ENCODE measurements around the gene NFIC.
"Not testable (repeated sequence)": the region's sequence is repeated elsewhere in the genome, so short reads cannot be mapped to it uniquely, and the experiment has no call there.

NFIC gene

DNA sequence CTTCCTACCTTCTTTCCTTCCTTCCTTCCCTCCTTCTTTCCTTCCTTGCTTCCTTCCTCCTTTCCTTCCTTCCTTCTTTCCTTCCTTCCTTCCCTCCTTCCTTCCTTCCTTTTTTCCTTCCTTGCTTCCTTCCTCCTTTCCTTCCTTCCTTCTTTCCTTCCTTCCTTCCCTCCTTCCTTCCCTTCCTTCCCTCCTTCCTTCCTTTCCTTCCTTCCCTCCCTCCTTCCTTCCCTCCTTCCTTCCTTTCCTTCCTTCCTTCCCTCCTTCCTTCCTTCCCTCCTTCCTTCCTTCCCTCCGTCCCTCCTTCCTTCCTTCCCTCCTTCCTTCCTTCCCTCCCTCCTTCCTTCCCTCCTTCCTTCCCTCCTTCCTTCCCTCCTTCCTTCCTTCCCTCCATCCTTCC is 34.2 kb upstream of the NFIC start:
- H3K27me3 Mint-ChIP-seq, DNase-seq, H3K9me3 Mint-ChIP-seq: not testable (repeated sequence)

DNA sequence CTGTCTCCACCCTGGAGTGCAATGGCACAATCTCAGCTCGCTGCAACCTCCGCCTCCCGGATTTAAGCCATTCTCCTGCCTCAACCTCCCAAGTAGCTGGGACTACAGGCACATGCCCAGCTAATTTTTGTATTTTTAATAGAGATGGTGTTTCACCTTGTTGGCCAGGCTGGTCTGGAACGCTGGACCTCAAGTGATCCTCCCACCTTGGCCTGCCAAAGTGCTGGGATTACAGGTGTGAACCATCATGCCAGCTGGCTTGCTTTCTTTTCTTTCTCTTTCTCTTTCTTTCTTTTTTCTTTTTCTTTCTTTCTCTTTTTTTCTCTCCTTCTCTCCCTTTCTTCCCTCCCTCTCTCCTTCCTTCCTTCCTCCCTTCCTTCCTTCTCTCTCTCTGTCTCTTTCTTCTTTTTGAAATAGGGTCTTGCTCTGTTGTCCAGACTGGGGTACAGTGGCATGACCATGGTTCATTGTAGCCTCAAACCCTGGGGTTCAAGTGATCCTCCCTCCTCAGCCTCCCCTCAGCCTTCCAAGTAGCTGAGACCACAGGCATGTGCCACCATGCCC is 33.3 kb upstream of the NFIC start:
- H3K36me3 Mint-ChIP-seq (ENCODE audit: insufficient read depth): peaks cover 3% of the 10 kb centered on the region
- H3K9me3 Mint-ChIP-seq: no peaks in the 10 kb centered on the region
- H3K4me3 Mint-ChIP-seq: no peak overlapping the region
- peak overlapping the region; percentile 83 to 94 for H3K27ac Mint-ChIP-seq
- peaks cover 0 to 6% of the 10 kb centered on the region in 2 donors for H3K27me3 Mint-ChIP-seq
- ATAC-seq (replicated peaks): no peak
- DNase-seq: no peak
- H3K4me1 Mint-ChIP-seq (ENCODE audit: low read depth in 2 of 2): peaks cover 1 to 9% of the 10 kb centered on the region in 2 donors

More for the DNA sequence above, 34.2 kb upstream of the NFIC start:
- not testable (repeated sequence) for ATAC-seq (replicated peaks); H3K27ac Mint-ChIP-seq; H3K4me1 Mint-ChIP-seq (ENCODE audit: low read depth in 2 of 2); H3K4me3 Mint-ChIP-seq; H3K36me3 Mint-ChIP-seq (ENCODE audit: insufficient read depth)

DNA sequence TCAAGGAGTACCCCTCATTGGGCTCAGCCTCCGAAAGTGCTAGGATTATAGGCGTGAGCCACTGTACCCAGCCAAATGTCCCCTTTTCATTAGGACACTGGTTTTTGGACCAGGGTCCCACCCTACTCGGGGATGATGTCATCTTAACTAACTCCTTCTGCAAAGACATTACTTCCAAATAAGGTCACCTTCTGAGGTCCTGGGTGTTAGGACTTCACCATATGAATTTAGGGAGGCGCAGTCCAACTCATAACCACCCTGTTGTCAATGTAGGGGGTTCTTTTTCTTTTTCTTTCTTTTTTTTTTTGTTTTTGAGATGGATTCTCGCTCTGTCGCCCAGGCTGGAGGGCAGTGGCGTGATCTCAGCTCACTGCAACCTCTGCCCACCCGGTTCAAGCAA is 32.7 kb upstream of the NFIC start:
- ATAC-seq (replicated peaks): no peak
- peak overlapping the region; percentile 83 to 94 for H3K27ac Mint-ChIP-seq
- H3K4me3 Mint-ChIP-seq: no peak overlapping the region

DNA sequence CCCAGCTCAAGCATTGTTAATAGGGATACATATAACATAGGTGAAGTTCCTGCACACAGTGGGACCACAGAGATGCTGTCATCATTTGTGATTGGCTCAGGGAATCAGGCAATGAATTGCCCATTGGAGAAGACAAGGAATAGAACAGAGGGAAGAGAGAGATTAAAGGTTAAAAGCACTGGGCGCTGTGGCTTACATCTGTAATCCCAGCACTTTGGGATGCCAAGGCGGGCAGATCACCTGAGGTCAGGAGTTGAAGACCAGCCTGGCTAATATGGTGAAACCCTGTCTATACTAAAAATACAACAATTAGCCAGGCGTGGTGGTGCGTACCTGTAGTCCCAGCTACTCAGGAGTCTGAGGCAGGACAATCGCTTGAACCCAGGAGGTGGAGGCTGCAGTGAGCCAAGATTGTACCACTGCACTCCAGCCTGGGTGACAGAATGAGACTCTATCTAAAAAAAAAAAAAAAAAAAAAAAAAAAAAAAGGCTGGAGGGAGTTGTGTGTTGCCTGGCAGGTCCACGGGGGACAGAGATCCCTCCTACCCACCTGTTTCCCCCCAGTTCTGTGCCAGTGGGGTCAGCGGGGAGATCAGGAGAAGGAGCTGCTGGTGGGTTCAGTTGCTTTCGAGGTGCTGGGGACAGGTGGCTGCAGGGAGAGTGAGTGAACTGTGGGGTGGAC is 31.5 kb upstream of the NFIC start:
- not testable (repeated sequence) for DNase-seq; H3K9me3 Mint-ChIP-seq; H3K36me3 Mint-ChIP-seq (ENCODE audit: insufficient read depth); H3K27me3 Mint-ChIP-seq; ATAC-seq (replicated peaks); H3K4me3 Mint-ChIP-seq
- peaks cover 6 to 14% of the 10 kb centered on the region in 2 donors for H3K4me1 Mint-ChIP-seq (ENCODE audit: low read depth in 2 of 2)
- peak overlapping the region in 1 of 2 donors; percentile 71 for H3K27ac Mint-ChIP-seq

More for the DNA sequence above, 32.7 kb upstream of the NFIC start:
- Mint-ChIP-seq H3K27me3 (peaks cover 0 to 6% of the 10 kb centered on the region in 2 donors), H3K4me1 (ENCODE audit: low read depth in 2 of 2) (peaks cover 3 to 11% of the 10 kb centered on the region in 2 donors), H3K9me3 (no peaks in the 10 kb centered on the region), H3K36me3 (ENCODE audit: insufficient read depth) (peaks cover 6% of the 10 kb centered on the region)
- DNase-seq: no peak

DNA sequence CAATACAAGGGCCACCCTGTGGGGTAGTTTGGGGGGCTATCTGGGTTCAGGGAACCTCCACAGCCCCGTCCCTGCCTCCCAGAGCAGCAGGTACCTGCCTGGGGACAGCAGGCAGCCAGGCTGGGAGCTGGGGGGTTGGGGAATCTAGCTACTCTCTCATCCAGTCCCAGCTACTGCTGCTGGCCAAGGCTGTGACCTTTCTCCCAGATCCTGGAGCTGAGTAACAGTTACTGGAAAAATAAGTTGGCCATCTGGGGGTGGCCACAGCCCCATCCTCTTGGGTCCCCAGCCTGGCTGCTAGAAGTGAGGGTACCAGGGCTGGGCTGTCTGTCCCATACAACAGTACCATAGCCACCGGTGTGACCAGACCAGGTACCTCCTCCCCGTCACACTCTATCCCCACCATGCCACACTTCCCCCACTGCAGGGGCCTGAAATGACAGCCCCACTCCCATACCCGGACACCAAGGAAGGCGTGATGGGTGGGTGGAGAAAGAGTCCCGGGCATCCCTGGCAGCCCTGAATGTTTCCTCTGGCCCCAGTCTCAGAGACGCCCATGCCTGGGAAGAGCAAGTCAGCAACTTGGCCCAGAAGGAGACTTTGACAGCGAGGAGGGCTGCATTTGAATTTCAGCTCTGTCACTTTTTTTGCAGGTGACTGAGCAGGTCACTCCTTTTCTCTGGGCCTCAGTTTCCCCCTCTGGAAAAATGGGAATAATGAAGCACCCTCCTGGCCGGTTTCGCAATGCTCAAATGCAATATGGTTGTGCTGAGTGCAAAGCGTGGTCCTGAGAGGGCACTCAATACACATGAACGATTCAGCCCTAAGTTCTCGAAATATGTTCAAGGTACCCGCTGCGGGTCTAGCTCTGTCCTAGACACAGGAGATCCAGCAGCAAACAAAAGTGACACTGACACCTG is 30.7 kb upstream of the NFIC start:
- Mint-ChIP-seq H3K27me3 (peaks cover 0 to 6% of the 10 kb centered on the region in 2 donors), H3K36me3 (ENCODE audit: insufficient read depth) (peaks cover 7% of the 10 kb centered on the region), H3K4me1 (ENCODE audit: low read depth in 2 of 2) (peaks cover 6 to 14% of the 10 kb centered on the region in 2 donors), H3K4me3 (no peak overlapping the region), H3K27ac (no peak overlapping the region), H3K9me3 (no peaks in the 10 kb centered on the region)
- ATAC-seq (replicated peaks) (no peak), DNase-seq (no peak)

DNA sequence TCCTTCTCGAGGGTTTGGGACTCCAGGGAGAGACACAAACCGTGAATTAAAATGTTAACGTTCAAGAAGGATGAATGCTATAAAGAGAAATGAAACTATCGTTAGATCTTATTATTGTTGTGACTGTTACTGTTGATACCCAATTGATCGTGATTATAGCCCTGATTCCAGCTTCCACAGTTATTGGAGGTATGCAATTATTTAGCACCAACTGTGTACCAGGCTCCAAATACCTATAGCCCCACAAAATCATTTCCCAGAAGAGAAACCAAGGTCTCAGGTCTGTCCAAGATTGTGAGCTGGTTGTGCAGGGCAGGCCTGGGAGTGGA is 30.1 kb upstream of the NFIC start:
- H3K4me3 Mint-ChIP-seq: no peak overlapping the region
- ATAC-seq (replicated peaks): no peak
- peaks cover 6 to 14% of the 10 kb centered on the region in 2 donors for H3K4me1 Mint-ChIP-seq (ENCODE audit: low read depth in 2 of 2)
- H3K36me3 Mint-ChIP-seq (ENCODE audit: insufficient read depth): peaks cover 7% of the 10 kb centered on the region
- H3K27ac Mint-ChIP-seq: no peak overlapping the region
- no peaks in the 10 kb centered on the region for H3K9me3 Mint-ChIP-seq
- H3K27me3 Mint-ChIP-seq: peaks cover 0 to 6% of the 10 kb centered on the region in 2 donors
- no peak for DNase-seq

DNA sequence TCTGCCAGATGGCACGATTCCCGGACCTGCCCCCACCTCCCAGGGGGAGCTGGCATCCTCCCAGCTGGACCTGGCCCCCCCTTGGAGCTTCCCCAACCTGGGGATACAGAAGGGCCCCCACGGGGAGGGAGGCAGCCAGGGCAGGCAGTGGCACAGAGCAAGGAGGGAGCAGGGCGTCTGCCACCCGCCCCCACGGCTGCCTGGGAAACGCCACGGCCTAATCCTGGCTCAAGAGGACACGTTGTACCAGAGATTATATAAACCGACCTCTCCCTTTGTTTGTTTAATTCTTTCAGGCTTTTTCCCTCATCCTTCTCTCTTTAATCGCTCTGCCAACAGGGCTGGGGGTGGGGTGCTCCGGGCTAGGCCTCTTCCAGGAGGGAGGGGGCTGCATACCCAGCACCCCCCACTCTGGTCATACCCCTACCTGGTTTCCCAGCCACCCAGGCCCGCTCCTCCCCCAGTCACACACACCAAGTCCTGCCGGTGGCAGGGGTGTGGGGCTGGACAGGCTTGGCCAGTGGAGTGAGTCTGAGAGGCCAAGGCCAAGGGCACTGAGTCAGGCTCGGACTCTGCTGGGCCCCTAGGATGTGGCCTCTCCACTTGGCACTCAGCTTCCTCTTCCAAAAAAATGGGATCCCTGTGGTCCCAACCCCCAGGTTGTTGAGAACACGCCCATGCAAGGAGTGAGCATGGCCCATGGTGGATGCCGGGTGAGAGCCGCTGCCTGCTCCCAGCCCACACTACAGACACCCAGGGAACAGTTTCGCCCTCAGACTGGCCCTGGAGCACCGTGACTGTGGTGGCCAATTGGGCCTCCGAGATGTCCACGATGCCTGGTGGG is 29.5 kb upstream of the NFIC start:
- H3K27ac Mint-ChIP-seq: no peak overlapping the region
- no peaks in the 10 kb centered on the region for H3K9me3 Mint-ChIP-seq
- ATAC-seq (replicated peaks) (no peak), DNase-seq (no peak)
- H3K4me3 Mint-ChIP-seq: no peak overlapping the region
- H3K36me3 Mint-ChIP-seq (ENCODE audit: insufficient read depth): peaks cover 7% of the 10 kb centered on the region
- peaks cover 6 to 14% of the 10 kb centered on the region in 2 donors for H3K4me1 Mint-ChIP-seq (ENCODE audit: low read depth in 2 of 2)
- H3K27me3 Mint-ChIP-seq: peaks cover 0 to 6% of the 10 kb centered on the region in 2 donors

DNA sequence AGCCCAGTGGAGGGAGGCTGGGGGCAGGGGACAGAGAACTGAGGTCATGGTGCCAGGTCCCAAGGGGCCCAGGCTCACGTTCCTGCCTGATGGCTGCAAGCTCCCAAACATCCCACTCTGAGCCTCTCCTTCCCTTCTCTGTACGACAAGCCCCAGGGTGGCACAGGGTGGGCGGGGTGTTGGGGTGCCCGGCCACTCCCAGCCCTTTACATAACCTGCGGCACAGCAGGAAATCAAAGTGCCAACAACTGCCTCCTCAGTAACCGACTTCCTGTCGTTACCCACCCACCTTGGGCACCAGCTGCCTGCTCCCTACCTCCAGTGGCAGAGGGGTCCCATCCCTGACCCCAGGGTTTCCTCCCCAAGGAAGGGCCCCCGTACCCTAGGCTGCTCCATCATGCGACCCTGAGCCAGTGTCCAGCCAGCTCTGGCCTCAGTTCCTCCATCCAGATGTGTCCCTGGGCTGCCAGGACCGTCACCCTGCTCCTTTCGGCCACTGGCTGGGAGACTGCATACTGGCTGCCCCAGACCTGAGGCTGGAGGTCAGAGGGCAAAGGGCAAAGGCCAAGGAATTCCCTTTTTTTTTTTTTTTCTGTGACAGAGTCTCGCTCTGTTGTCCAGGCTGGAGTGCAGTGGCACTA is 27.7 kb upstream of the NFIC start:
- no peaks in the 10 kb centered on the region for H3K9me3 Mint-ChIP-seq
- peaks cover 7% of the 10 kb centered on the region for H3K36me3 Mint-ChIP-seq (ENCODE audit: insufficient read depth)
- peak overlapping the region; percentile 73 to 82 for H3K4me3 Mint-ChIP-seq
- H3K4me1 Mint-ChIP-seq (ENCODE audit: low read depth in 2 of 2): peaks cover 5 to 10% of the 10 kb centered on the region in 2 donors
- H3K27ac Mint-ChIP-seq: peak overlapping the region in 1 of 2 donors; percentile 93
- DNase-seq: peak; percentile 35 to 44 (median 39)
- H3K27me3 Mint-ChIP-seq: peaks cover 0 to 6% of the 10 kb centered on the region in 2 donors
- peak; percentile 99 for ATAC-seq (replicated peaks)

DNA sequence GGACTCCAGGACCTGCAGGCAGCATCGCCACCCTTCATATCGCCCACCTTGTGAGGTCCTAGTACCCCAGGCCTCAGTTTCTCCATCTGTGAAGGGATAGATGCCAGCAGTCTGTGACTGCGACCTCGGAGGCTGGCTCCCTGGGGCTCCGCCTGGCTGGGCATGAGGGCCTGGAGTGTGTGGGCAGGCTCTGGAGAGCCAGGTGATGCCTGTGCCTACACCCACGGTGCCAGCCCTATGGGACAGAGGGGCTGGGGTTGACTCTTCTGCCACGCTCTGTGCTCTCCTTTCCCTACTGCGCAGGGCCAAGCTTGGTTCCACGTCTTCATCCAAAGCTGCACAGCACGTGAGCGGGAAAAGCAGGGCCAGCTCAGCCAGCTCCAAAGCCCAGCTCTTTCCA is 26.0 kb upstream of the NFIC start:
- Mint-ChIP-seq H3K27ac (no peak overlapping the region), H3K36me3 (ENCODE audit: insufficient read depth) (peaks cover 5% of the 10 kb centered on the region), H3K4me3 (no peak overlapping the region), H3K4me1 (ENCODE audit: low read depth in 2 of 2) (peaks cover 5 to 6% of the 10 kb centered on the region in 2 donors), H3K9me3 (no peaks in the 10 kb centered on the region), H3K27me3 (no peaks in the 10 kb centered on the region)
- no peak for ATAC-seq (replicated peaks)
- no peak for DNase-seq

DNA sequence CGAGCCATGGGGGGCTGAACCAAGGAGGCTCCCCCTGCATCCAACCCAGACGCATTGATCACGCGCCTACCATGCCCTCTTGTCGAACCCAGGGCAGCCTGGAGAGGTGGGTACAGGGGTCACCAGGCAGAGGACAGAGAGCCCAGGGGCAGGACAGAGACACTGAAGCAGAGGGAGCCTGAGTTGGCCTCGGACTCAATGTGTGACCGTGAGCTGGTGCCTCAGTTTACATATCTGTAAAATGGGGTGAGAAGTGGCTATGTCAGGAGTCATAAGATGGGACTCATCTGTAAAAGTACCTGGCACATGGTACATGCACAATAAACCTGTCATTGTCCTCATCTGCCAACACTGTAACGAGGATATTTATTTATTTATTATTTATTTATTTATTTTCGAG is 24.1 kb upstream of the NFIC start:
- peaks cover 6 to 7% of the 10 kb centered on the region in 2 donors for H3K4me1 Mint-ChIP-seq (ENCODE audit: low read depth in 2 of 2)
- H3K36me3 Mint-ChIP-seq (ENCODE audit: insufficient read depth): peaks cover 5% of the 10 kb centered on the region
- no peaks in the 10 kb centered on the region for H3K9me3 Mint-ChIP-seq
- H3K27me3 Mint-ChIP-seq: no peaks in the 10 kb centered on the region
- no peak overlapping the region for H3K27ac Mint-ChIP-seq
- H3K4me3 Mint-ChIP-seq: no peak overlapping the region
- ATAC-seq (replicated peaks): no peak
- no peak for DNase-seq

DNA sequence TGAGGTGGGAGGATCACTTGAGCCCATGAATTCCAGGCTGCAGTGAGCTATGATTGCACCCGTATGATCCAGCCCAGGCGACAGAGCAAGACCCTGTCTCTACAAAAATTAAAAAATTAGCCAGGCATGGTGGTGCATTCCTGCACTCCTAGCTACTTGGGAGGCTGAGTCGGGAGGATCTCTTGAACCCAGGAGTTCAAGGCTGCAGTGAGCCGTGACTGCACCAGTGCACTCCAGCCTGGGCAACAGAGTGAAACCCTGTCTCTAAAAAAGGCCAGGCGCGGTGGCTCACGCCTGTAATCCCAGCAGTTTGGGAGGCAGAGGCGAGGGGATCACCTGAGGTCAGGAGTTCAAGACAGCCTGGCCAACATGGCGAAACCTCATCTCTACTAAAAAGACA is 23.4 kb upstream of the NFIC start:
- not testable (repeated sequence) for DNase-seq; H3K27ac Mint-ChIP-seq; H3K4me3 Mint-ChIP-seq; H3K4me1 Mint-ChIP-seq (ENCODE audit: low read depth in 2 of 2); ATAC-seq (replicated peaks); H3K36me3 Mint-ChIP-seq (ENCODE audit: insufficient read depth); H3K27me3 Mint-ChIP-seq; H3K9me3 Mint-ChIP-seq

DNA sequence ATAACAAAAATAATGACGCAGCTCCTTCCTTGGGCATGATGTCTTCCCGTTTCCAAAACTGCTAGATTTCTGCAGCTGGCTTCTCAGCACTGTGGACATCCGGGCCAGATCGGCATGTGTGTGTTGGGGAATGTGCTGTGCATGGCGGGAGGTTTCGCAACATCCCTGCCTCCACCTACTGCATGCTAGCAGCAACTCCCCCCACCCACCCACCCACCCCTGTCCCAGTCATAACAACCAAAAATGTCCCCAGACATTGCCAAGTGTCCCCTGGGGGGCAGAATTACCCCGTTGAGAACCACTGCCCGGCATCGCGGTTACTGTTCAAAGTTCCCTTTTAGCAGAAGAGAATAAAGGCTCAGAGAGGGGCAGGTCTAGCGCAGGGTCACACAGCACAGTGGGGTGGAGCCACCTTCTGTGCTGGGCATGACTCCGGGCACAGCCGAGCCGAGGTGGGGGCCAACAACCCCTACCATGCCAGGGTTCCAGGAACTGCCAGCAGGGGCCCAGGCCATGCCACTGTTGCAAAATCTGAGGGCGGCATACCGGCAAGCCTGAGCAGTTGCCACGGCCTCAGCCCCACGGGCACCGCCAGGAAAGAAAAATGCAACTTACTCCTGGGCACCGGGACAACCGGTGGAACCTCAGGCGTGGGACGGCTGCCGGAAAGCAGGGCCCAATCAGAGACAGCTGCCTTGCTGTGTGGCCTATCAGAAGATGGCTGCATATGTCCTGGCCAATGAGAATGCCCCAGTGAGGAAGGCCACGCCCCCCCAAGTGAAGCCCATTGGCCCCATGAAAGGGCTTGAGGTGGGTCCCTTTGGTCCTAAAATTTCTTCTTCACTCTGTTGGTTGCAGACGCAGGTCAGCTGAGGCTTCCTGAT is 22.5 kb upstream of the NFIC start:
- Mint-ChIP-seq H3K4me3 (peak overlapping the region in 1 of 2 donors; percentile 38), H3K27ac (no peak overlapping the region), H3K27me3 (no peaks in the 10 kb centered on the region), H3K36me3 (ENCODE audit: insufficient read depth) (no peaks in the 10 kb centered on the region), H3K4me1 (ENCODE audit: low read depth in 2 of 2) (peaks cover 1 to 3% of the 10 kb centered on the region in 2 donors), H3K9me3 (no peaks in the 10 kb centered on the region)
- ATAC-seq (replicated peaks) (peak; percentile 68), DNase-seq (peak in 2 of 3 experiments; percentile 22 to 47)
